H1 (cell line): ENCODE results near the gene DLST. TPM values are rescaled to one million over a fixed set of nuclear protein-coding genes. Genes with fewer than 3 reads are reported as not detected.

Experiments used
- CTCF ChIA-PET: fragments of 300-600 bp; sonication (Branson Sonifier 250); formaldehyde crosslinking; loops from one replicate; lab custom pipeline; 2021; ENCODE audit not compliant: partially characterized antibody; lab: Charles Lee
- POLR2A ChIA-PET: fragments of 300-600 bp; sonication (Branson Sonifier 250); formaldehyde crosslinking; loops from one replicate; lab custom pipeline; 2021; ENCODE audit warnings: inconsistent platforms; ENCODE audit not compliant: partially characterized antibody; lab: Charles Lee
- DNase-seq, 2 experiments: peaks; one replicate each; pipeline versions ENCODE4 v3.0.0 to v3.0.0-alpha.2; 2010 to 2022; ENCODE audit warnings: low spot score in 2 of 2, low read depth in 1 of 2, mixed read lengths in 1 of 2
- FAIRE-seq: peaks from 2 replicates; lab custom pipeline; 2011; peaks lifted over from hg19 to GRCh38; lab: Jason Lieb, UNC
- H2AFZ ChIP-seq: 2 replicates; pipeline ENCODE4 v1.8.1; 2012; ENCODE audit warnings: low read length, inconsistent platforms
- H2AK5ac ChIP-seq: 2 replicates; pipeline ENCODE4 v1.6.1; 2013; ENCODE audit warnings: low read depth, low read length
- H2BK120ac ChIP-seq: replicated peaks from 2 replicates; pipeline ENCODE3; 2013; ENCODE audit warnings: low read depth, low read length, inconsistent platforms
- H2BK12ac ChIP-seq: 2 replicates; pipeline ENCODE4 v1.6.1; 2013; ENCODE audit warnings: low read depth, low read length
- H2BK15ac ChIP-seq: 2 replicates; pipeline ENCODE4 v1.6.1; 2013; ENCODE audit warnings: low read length
- H2BK20ac ChIP-seq: 2 replicates; pipeline ENCODE4 v1.6.1; 2013; ENCODE audit warnings: low read length
- H2BK5ac ChIP-seq: 2 replicates; pipeline ENCODE4 v1.6.1; 2013; ENCODE audit warnings: low read depth, low read length
- H3K14ac ChIP-seq: 2 replicates; pipeline ENCODE4 v1.6.1; 2013; ENCODE audit warnings: inconsistent platforms; ENCODE audit not compliant: insufficient read length
- H3K18ac ChIP-seq: 2 replicates; pipeline ENCODE4 v1.6.1; 2013; ENCODE audit warnings: low read length; ENCODE audit errors: extremely low read depth
- H3K23ac ChIP-seq: 2 replicates; pipeline ENCODE4 v1.6.1; 2013; ENCODE audit warnings: inconsistent platforms; ENCODE audit not compliant: insufficient read length
- H3K23me2 ChIP-seq: 2 replicates; pipeline ENCODE4 v1.6.1; 2013; ENCODE audit warnings: low read depth, low read length
- H3K27ac ChIP-seq: 2 replicates; pipeline ENCODE4 v1.6.1; 2011; ENCODE audit warnings: low read depth, low read length, inconsistent platforms
- H3K27me3 ChIP-seq, 4 experiments: replicated peaks in 1 of 4; 1 replicate in 1 of 4; 2 replicates in 3 of 4; pipeline versions ENCODE4 v1.6.1 to v1.8.1; 2011 to 2013; ENCODE audit warnings: low read length in 3 of 4, mild to moderate bottlenecking in 3 of 4, inconsistent platforms in 2 of 4, mixed read lengths in 2 of 4, moderate library complexity in 1 of 4; ENCODE audit not compliant: control insufficient read depth in 3 of 4, insufficient read depth in 3 of 4; ENCODE audit errors: extremely low read depth in 1 of 4
- H3K36me3 ChIP-seq, 4 experiments: 2 replicates each; pipeline versions ENCODE4 v1.6.1 to v1.8.1; 2011 to 2013; ENCODE audit warnings: mild to moderate bottlenecking in 4 of 4, low read length in 3 of 4, moderate library complexity in 2 of 4, control low read depth in 1 of 4, inconsistent platforms in 1 of 4; ENCODE audit not compliant: insufficient read depth in 4 of 4, control insufficient read depth in 2 of 4
- H3K4ac ChIP-seq: replicated peaks from 2 replicates; pipeline ENCODE3; 2013; ENCODE audit warnings: low read length, low read depth, mixed read lengths, inconsistent platforms; ENCODE audit not compliant: insufficient read length
- H3K4me1 ChIP-seq, 4 experiments: replicated peaks in 1 of 4; 1 replicate in 1 of 4; 2 replicates in 3 of 4; pipeline versions ENCODE4 v1.6.1 to v1.8.1; 2011 to 2013; ENCODE audit warnings: low read length in 3 of 4, inconsistent platforms in 2 of 4, mixed read lengths in 1 of 4; ENCODE audit not compliant: insufficient read depth in 4 of 4, control insufficient read depth in 3 of 4
- H3K4me2 ChIP-seq, 2 experiments: 2 replicates each; pipeline versions ENCODE4 v1.6.1 to v1.8.1; 2011 to 2013; ENCODE audit warnings: low read depth in 2 of 2, low read length in 2 of 2, control low read depth in 1 of 2, inconsistent platforms in 1 of 2, mild to moderate bottlenecking in 1 of 2; ENCODE audit not compliant: insufficient read depth in 1 of 2
- H3K4me3 ChIP-seq, 4 experiments: fragments of 200-600, 300-600 bp in 1 of 4; sonication (generic), shearing (Covaris generic), sonication (Bioruptor Twin) in 1 of 4; 2 replicates each; pipeline versions ENCODE4 v1.5.1 to v1.8.1; 2011 to 2016; ENCODE audit warnings: low read length in 4 of 4, low read depth in 3 of 4, control low read depth in 2 of 4, inconsistent platforms in 2 of 4, mild to moderate bottlenecking in 2 of 4, mixed read lengths in 1 of 4, moderate library complexity in 1 of 4; ENCODE audit not compliant: insufficient read depth in 2 of 4; ENCODE audit errors: extremely low read depth in 1 of 4
- H3K56ac ChIP-seq: replicated peaks from 2 replicates; pipeline ENCODE3; 2013; ENCODE audit warnings: low read depth, mild to moderate bottlenecking, mixed read lengths, low read length, inconsistent platforms; ENCODE audit not compliant: insufficient read length
- H3K79me1 ChIP-seq: 2 replicates; pipeline ENCODE4 v1.6.1; 2013; ENCODE audit warnings: low read depth, low read length, control low read depth
- H3K79me2 ChIP-seq, 2 experiments: 2 replicates each; pipeline versions ENCODE4 v1.6.1 to v1.8.1; 2012 to 2013; ENCODE audit warnings: low read length in 2 of 2, mild to moderate bottlenecking in 2 of 2, inconsistent platforms in 1 of 2; ENCODE audit not compliant: insufficient read depth in 2 of 2, control insufficient read depth in 1 of 2
- H3K9ac ChIP-seq, 4 experiments: replicated peaks in 1 of 4; 1 replicate in 1 of 4; 2 replicates in 3 of 4; pipeline versions ENCODE4 v1.6.1 to v1.8.1; 2011 to 2013; ENCODE audit warnings: low read depth in 3 of 4, low read length in 3 of 4, control low read depth in 2 of 4, mild to moderate bottlenecking in 2 of 4, moderate library complexity in 2 of 4, inconsistent platforms in 1 of 4; ENCODE audit errors: extremely low read depth in 1 of 4
- H3K9me3 ChIP-seq, 2 experiments: 2 replicates each; pipeline versions ENCODE4 v1.6.1 to v1.8.1; 2012 to 2013; ENCODE audit warnings: mild to moderate bottlenecking in 2 of 2, moderate library complexity in 2 of 2, control low read depth in 1 of 2, inconsistent platforms in 1 of 2, low read depth in 1 of 2, low read length in 1 of 2, mixed read lengths in 1 of 2; ENCODE audit not compliant: insufficient read depth in 2 of 2
- H4K20me1 ChIP-seq, 2 experiments: replicated peaks in 1 of 2; 2 replicates each; pipeline versions ENCODE3 to v1.8.1; 2011 to 2013; ENCODE audit warnings: inconsistent platforms in 2 of 2, low read length in 2 of 2, mild to moderate bottlenecking in 1 of 2; ENCODE audit not compliant: insufficient read depth in 2 of 2, control insufficient read depth in 1 of 2
- H4K5ac ChIP-seq: 2 replicates; pipeline ENCODE4 v1.6.1; 2013; ENCODE audit warnings: low read length, low read depth, mixed read lengths, inconsistent platforms; ENCODE audit not compliant: insufficient read length
- H4K8ac ChIP-seq: 2 replicates; pipeline ENCODE4 v1.8.0; 2013; ENCODE audit warnings: mild to moderate bottlenecking, moderate library complexity, low read length, inconsistent platforms; ENCODE audit not compliant: insufficient read depth; ENCODE audit errors: extremely low read depth
- H4K91ac ChIP-seq: replicated peaks from 2 replicates; pipeline ENCODE3; 2013; ENCODE audit warnings: low read length, mixed read lengths, inconsistent platforms; ENCODE audit not compliant: insufficient read length
- CBX5 ChIP-seq: fragments of 300-800, 300-1000 bp; sonication (generic); IDR thresholded peaks from 2 replicates; pipeline ENCODE4 v1.7.1; 2016; ENCODE audit warnings: antibody characterized with exemption, low read length, low read depth
- SP2 ChIP-seq: IDR thresholded peaks from 2 replicates; pipeline ENCODE4 v1.6.1; 2012; ENCODE audit warnings: mild to moderate bottlenecking, low read length, inconsistent platforms
- WGBS, 2 experiments: shearing (Covaris generic) in 1 of 2; methylation state at CpG; one replicate each; pipeline versions ENCODE4 v1.1.6 to v1.1.7; 2013 to 2015; ENCODE audit warnings: low lambda C conversion rate in 2 of 2, mixed read lengths in 2 of 2, inconsistent platforms in 1 of 2, low coverage in 1 of 2, missing lambda C conversion rate in 1 of 2; ENCODE audit not compliant: insufficient replicate concordance in 2 of 2, insufficient coverage in 1 of 2, insufficient read length in 1 of 2; ENCODE audit errors: extremely low coverage in 1 of 2, missing lambda C conversion rate in 1 of 2; 5-methylcytosine and 5-hydroxymethylcytosine counted together
- polyA plus RNA-seq, 7 experiments: library from polyadenylated mRNA; depleted of rRNA in 3 of 7; stranded (reverse) in 5 of 7; unstranded in 2 of 7; fragments of >200 nt in 5 of 7; fragments of 200-250 nt in 2 of 7; gene quantifications; 1 replicate in 5 of 7; 2 replicates in 1 of 7; 4 replicates in 1 of 7; pipeline versions ENCODE4 v1.2.1 to v1.2.3, GENCODE V29; 2011 to 2013; ENCODE audit warnings: missing spikeins in 2 of 7, mixed read lengths in 2 of 7
- total RNA-seq: library from RNA; stranded (reverse); fragmentation: NEBNext Ultra II Directional; extraction: Animal tissue kit (Norgen Biotek cat#: 25700); gene quantifications from 2 replicates; pipeline ENCODE4 v1.2.1, GENCODE V29; 2021

DLST gene
- total and polyA plus RNA-seq, 2 of the 8 experiments (the other 6 are each of a cell fraction or from before 2014, with no cell fraction given), result 96.5 to 117 TPM

DNA sequence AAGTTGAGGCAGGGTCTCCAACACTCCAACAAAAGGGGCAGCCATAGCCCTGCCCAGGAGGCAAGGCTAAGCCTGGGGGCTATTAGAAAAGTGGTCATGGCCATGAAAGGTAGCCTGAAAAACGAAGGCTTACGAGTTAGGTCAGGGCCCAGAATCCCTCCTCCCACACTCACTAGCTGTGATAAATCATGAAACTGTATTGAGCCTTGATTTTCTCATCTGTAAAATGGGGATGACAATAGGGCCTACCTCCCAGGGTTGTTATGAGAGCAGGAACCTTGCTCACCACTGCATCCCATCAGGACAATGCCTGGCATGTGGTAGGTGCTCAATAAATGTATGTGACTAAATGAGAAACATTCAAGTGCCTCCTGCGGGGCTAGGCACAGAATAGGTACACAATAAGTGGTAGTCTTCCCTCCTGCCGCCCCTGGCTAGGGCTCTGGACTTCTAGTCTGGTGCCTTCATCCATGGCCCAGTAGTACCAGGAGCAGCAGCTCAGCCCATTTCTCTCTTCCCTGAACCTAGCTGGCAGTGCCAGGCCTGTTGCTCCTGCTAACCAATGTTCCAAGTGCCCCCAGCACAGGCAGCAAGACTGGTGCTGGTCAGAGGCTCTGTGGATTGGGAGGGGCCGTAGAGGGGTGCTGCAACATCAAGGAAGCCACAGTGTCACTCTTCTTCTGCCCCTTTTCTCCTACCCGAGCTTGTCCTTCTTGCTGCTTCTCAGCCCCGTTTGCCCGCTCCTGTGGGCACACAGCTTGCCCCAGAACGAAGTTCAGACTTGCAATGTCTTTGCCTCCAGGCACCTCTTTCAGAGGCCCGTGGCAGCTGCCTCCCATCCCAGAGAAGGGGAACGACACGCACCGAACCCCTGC lies 65.9 kb downstream of the DLST start:
- H3K18ac ChIP-seq, result no peak overlapping the region
- ChIA-PET POLR2A (interaction anchor here (0.8 to 1.6 kb wide), 4 partner anchors 9 to 41 kb away, joined by 3 to 4 read pairs (median 3); partner anchors contain the start of gene RPS6KL1), CTCF (interaction anchor here (0.6 to 11.9 kb wide), 20 partner anchors 7 to 141 kb away, joined by 3 to 146 read pairs (median 8); partner anchors contain the start of genes EIF2B2 and PGF)
- H3K79me1 ChIP-seq, result no peaks in the 10 kb centered on the region
- no peak overlapping the region for H2BK120ac ChIP-seq
- no peak overlapping the region for H3K23ac ChIP-seq
- H4K20me1 ChIP-seq, result no peaks in the 10 kb centered on the region
- no peak overlapping the region for H3K4me2 ChIP-seq
- H3K9me3 ChIP-seq, result no peaks in the 10 kb centered on the region
- no peaks in the 10 kb centered on the region for H3K79me2 ChIP-seq
- 83% methylated on average over 12 of the region's 13 CpGs; no CpG with 5 or more reads in 1 of the 2 experiments for WGBS, 2 experiments
- no peaks in the 10 kb centered on the region for H3K36me3 ChIP-seq
- DNase-seq (no peak), FAIRE-seq (no peak)
- H3K27me3 ChIP-seq, result no peaks in the 10 kb centered on the region
- H3K56ac ChIP-seq, result no peak overlapping the region
- H3K4me3 ChIP-seq, result no peak overlapping the region
- no peak overlapping the region for H4K91ac ChIP-seq
- H4K5ac ChIP-seq, result no peak overlapping the region
- H4K8ac ChIP-seq, result peak overlapping the region; percentile 12
- H3K4me1 ChIP-seq, result peaks cover 0 to 10% (median 2%) of the 10 kb centered on the region in 4 experiments; a peak in 4 of 7 replicates
- H2BK20ac ChIP-seq, result no peak overlapping the region
- H3K27ac ChIP-seq, result no peak overlapping the region
- H2BK5ac ChIP-seq, result no peak overlapping the region
- no peak overlapping the region for H3K14ac ChIP-seq
- no peaks in the 10 kb centered on the region for H3K23me2 ChIP-seq
- no peak overlapping the region for H2BK15ac ChIP-seq
- no peak overlapping the region for H2BK12ac ChIP-seq
- H3K4ac ChIP-seq, result no peak overlapping the region
- no peak overlapping the region for H2AFZ ChIP-seq
- H2AK5ac ChIP-seq, result no peak overlapping the region
- no peak overlapping the region for H3K9ac ChIP-seq
- TF ChIP-seq SP2, result no peak
- TF ChIP-seq CBX5, result no peak
